Measurements from ENCODE around the gene RPS6KA4. TPM values are rescaled to one million over a fixed set of nuclear protein-coding genes. Genes with fewer than 3 reads are reported as not detected.

RPS6KA4 gene
- total and polyA plus RNA-seq, 2 of the 13 experiments (the other 11 are each of a cell fraction or from before 2014, with no cell fraction given), result 8.9 to 14.2 TPM

- TF ChIP-seq HDAC2 (CRISPR knock-in tag; IDR thresholded peaks at IDR 0.05), result no peak
- no peak for TF ChIP-seq FLYWCH1 (CRISPR knock-in tag; IDR thresholded peaks at IDR 0.05)
- no peak for TF ChIP-seq RELA (CRISPR knock-in tag; IDR thresholded peaks at IDR 0.05)
- no peak for TF ChIP-seq NCOA1 (CRISPR knock-in tag; IDR thresholded peaks at IDR 0.05)
- peak; percentile 87 for TF ChIP-seq NR2F6 (IDR thresholded peaks at IDR 0.05)
- peak; percentile 80 for TF ChIP-seq NR2F6 (CRISPR knock-in tag; IDR thresholded peaks at IDR 0.05)
- TF ChIP-seq ZNF740 (CRISPR knock-in tag; IDR thresholded peaks at IDR 0.05), result no peak
- no peak for TF ChIP-seq ZBTB7A (CRISPR knock-in tag; IDR thresholded peaks at IDR 0.05)
- no peak for TF ChIP-seq ZNF510 (CRISPR knock-in tag; IDR thresholded peaks at IDR 0.05; ENCODE audit: low read depth)
- TF ChIP-seq, protein P1, sequence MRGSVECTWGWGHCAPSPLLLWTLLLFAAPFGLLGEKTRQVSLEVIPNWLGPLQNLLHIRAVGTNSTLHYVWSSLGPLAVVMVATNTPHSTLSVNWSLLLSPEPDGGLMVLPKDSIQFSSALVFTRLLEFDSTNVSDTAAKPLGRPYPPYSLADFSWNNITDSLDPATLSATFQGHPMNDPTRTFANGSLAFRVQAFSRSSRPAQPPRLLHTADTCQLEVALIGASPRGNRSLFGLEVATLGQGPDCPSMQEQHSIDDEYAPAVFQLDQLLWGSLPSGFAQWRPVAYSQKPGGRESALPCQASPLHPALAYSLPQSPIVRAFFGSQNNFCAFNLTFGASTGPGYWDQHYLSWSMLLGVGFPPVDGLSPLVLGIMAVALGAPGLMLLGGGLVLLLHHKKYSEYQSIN (CRISPR knock-in tag; IDR thresholded peaks at IDR 0.05; ENCODE audit: borderline replicate concordance), result no peak
- no peak for TF ChIP-seq ZNF747 (CRISPR knock-in tag; IDR thresholded peaks at IDR 0.05; ENCODE audit: borderline replicate concordance)
- TF ChIP-seq ZNF558 (CRISPR knock-in tag; IDR thresholded peaks at IDR 0.05; ENCODE audit: borderline replicate concordance), result no peak
- TF ChIP-seq HMG20A (CRISPR knock-in tag; IDR thresholded peaks at IDR 0.05; ENCODE audit: borderline replicate concordance), result no peak
- no peak for TF ChIP-seq ZBTB25 (CRISPR knock-in tag; IDR thresholded peaks at IDR 0.05)
- peak; percentile 47; the same call in 1 of the 2 replicates for TF ChIP-seq RARA (CRISPR knock-in tag; IDR thresholded peaks at IDR 0.05)
- TF ChIP-seq ZNF883 (CRISPR knock-in tag; IDR thresholded peaks at IDR 0.05; ENCODE audit: not compliant biosample characterization), result peak; percentile 38
- TF ChIP-seq, protein P2, sequence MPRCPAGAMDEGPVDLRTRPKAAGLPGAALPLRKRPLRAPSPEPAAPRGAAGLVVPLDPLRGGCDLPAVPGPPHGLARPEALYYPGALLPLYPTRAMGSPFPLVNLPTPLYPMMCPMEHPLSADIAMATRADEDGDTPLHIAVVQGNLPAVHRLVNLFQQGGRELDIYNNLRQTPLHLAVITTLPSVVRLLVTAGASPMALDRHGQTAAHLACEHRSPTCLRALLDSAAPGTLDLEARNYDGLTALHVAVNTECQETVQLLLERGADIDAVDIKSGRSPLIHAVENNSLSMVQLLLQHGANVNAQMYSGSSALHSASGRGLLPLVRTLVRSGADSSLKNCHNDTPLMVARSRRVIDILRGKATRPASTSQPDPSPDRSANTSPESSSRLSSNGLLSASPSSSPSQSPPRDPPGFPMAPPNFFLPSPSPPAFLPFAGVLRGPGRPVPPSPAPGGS (CRISPR knock-in tag; IDR thresholded peaks at IDR 0.05), result no peak
- TF ChIP-seq ZFX (CRISPR knock-in tag; IDR thresholded peaks at IDR 0.05; ENCODE audit: low read depth), result peak; percentile 41; the same call in 1 of the 2 replicates
- TF ChIP-seq KDM5A (IDR thresholded peaks at IDR 0.05; ENCODE audit: borderline replicate concordance, low read length), result no peak
- no peak for TF ChIP-seq MTERF4 (CRISPR knock-in tag; IDR thresholded peaks at IDR 0.05)
- no peak for TF ChIP-seq CSRNP2 (CRISPR knock-in tag; conservative IDR thresholded peaks at IDR 0.05; ENCODE audit: low read depth)
- TF ChIP-seq, protein P3, sequence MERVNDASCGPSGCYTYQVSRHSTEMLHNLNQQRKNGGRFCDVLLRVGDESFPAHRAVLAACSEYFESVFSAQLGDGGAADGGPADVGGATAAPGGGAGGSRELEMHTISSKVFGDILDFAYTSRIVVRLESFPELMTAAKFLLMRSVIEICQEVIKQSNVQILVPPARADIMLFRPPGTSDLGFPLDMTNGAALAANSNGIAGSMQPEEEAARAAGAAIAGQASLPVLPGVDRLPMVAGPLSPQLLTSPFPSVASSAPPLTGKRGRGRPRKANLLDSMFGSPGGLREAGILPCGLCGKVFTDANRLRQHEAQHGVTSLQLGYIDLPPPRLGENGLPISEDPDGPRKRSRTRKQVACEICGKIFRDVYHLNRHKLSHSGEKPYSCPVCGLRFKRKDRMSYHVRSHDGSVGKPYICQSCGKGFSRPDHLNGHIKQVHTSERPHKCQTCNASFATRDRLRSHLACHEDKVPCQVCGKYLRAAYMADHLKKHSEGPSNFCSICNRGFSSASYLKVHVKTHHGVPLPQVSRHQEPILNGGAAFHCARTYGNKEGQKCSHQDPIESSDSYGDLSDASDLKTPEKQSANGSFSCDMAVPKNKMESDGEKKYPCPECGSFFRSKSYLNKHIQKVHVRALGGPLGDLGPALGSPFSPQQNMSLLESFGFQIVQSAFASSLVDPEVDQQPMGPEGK (CRISPR knock-in tag; IDR thresholded peaks at IDR 0.05), result peak; percentile 41; the same call in 1 of the 2 replicates
Measured at GRCh38 chr11:64353715-64354506, 5.1 kb upstream of the RPS6KA4 start (continued).
